Measurements from ENCODE around the gene TSBP1.

TSBP1 gene

GRCh38 chr6:32371803-32372202 is at the start of gene TSBP1:
TSBP1 (minus strand) TSS chr6:32371903; CDS start chr6:32371706, 197 bp downstream.
- no peak for TF ChIP-seq CTCF (IDR thresholded peaks at IDR 0.05; ENCODE audit: low read depth, low read length)

GRCh38 chr6:32416036-32416435 is 44.3 kb upstream of the TSBP1 start:
- no peak for TF ChIP-seq CTCF (IDR thresholded peaks at IDR 0.05; ENCODE audit: low read depth, low read length)
- no peak for DNase-seq (ENCODE audit: extremely low read depth, low read depth)

More at GRCh38 chr6:32371803-32372202, at the start of gene TSBP1:
- no peak for DNase-seq (ENCODE audit: extremely low read depth, low read depth)

- peak; percentile 98 for TF ChIP-seq CTCF (IDR thresholded peaks at IDR 0.05; ENCODE audit: low read depth, low read length)
- peak; percentile 34 for DNase-seq (ENCODE audit: extremely low read depth, low read depth)
These were observed 43.9 kb upstream of the TSBP1 start for GRCh38 chr6:32415521-32416019.

- peak; percentile 39 for DNase-seq (ENCODE audit: extremely low read depth, low read depth)
- peak; percentile 97 for TF ChIP-seq CTCF (IDR thresholded peaks at IDR 0.05; ENCODE audit: low read depth, low read length)
These were observed 41.8 kb upstream of the TSBP1 start for GRCh38 chr6:32413427-32414047.

- DNase-seq (ENCODE audit: extremely low read depth, low read depth) = no peak
These were observed 40.0 kb upstream of the TSBP1 start for GRCh38 chr6:32411566-32412327.

GRCh38 chr6:32410906-32411305 is 39.2 kb upstream of the TSBP1 start:
- DNase-seq (ENCODE audit: extremely low read depth, low read depth) = no peak
- no peak for TF ChIP-seq CTCF (IDR thresholded peaks at IDR 0.05; ENCODE audit: low read depth, low read length)

More at GRCh38 chr6:32411566-32412327, 40.0 kb upstream of the TSBP1 start:
- no peak for TF ChIP-seq CTCF (IDR thresholded peaks at IDR 0.05; ENCODE audit: low read depth, low read length)

GRCh38 chr6:32406857-32407256 is 35.2 kb upstream of the TSBP1 start, which contains the start of gene BTNL2:
BTNL2 (minus strand) TSS chr6:32407181; CDS start chr6:32407123, 58 bp downstream.
- DNase-seq (ENCODE audit: extremely low read depth, low read depth) = no peak
- TF ChIP-seq CTCF (IDR thresholded peaks at IDR 0.05; ENCODE audit: low read depth, low read length) = no peak
